Osteocyte (in vitro differentiated cells): ENCODE data around the gene PPP1R12B. TPM values are rescaled to one million over a fixed set of nuclear protein-coding genes. Genes with fewer than 3 reads are reported as not detected.
"Not testable (repeated sequence)": the region's sequence is repeated elsewhere in the genome, so short reads cannot be mapped to it uniquely, and the experiment has no call there.

Experiments
- DNase-seq: peaks from one replicate; pipeline ENCODE4 v3.0.0; 2021; ENCODE audit warnings: mixed read lengths; ENCODE audit not compliant: unreplicated experiment; ENCODE audit errors: extremely low spot score
- H3K27ac Mint-ChIP-seq: one replicate; pipeline ENCODE4 v1.8.0; 2021; ENCODE audit warnings: mild to moderate bottlenecking, mixed read lengths; ENCODE audit not compliant: unreplicated experiment
- H3K27me3 Mint-ChIP-seq: one replicate; pipeline ENCODE4 v1.8.0; 2021; ENCODE audit warnings: mixed read lengths; ENCODE audit not compliant: unreplicated experiment
- H3K36me3 Mint-ChIP-seq: one replicate; pipeline ENCODE4 v1.8.0; 2021; ENCODE audit warnings: mixed read lengths; ENCODE audit not compliant: unreplicated experiment
- H3K4me1 Mint-ChIP-seq: one replicate; pipeline ENCODE4 v1.8.0; 2021; ENCODE audit warnings: mixed read lengths; ENCODE audit not compliant: unreplicated experiment
- H3K4me3 Mint-ChIP-seq: one replicate; pipeline ENCODE4 v1.8.0; 2021; ENCODE audit warnings: mild to moderate bottlenecking, moderate library complexity, mixed read lengths; ENCODE audit not compliant: unreplicated experiment
- H3K9me3 Mint-ChIP-seq: one replicate; pipeline ENCODE4 v1.8.0; 2021; ENCODE audit warnings: mixed read lengths; ENCODE audit not compliant: unreplicated experiment
- total RNA-seq: library from RNA; stranded (reverse); gene quantifications from 2 replicates; pipeline ENCODE4 v1.2.1, GENCODE V29; 2021
- TF ChIP-seq, protein P1 (sequence below): fragments of 200-600 bp; sonication (generic); IDR thresholded peaks from 2 replicates; pipeline ENCODE4 v1.5.0; 2021; ENCODE audit warnings: antibody characterized with exemption, mild to moderate bottlenecking, moderate library complexity

Gene PPP1R12B
- total RNA-seq, 1 donor from 2014 or later, result 14.6 TPM

DNA sequence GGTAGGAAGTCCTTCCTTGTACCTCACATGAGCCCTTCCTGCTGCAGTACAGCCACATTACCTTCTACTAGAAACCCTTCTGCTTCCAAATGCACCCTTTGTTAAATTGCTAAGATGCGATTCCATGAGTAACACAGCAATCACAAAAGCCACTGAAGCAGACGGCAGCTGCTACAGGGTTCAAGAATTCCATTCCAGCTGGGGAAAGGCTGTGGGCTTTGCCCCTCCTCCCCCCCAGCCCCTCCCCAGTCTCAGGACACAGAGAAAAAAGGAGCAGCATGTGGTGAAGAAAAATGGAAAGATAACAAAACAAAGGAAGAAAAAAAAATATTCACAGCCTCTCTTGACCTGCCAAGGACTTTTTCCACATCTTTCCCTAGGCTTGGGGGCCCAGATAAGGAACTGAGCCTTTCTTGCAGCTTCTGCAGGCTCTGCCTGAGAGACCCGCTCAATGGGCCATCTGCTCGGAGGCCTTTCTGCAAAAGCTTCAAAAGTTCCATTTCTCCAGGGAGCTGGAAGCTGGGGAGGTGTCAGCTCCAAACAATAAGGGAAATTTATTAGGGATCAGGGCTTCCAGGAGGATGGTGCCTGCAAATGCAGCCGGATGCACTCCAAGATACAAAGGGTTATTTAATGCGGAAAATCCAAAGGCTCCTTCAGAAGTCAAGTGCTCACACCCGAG lies 289.7 kb downstream of the PPP1R12B start:
- Mint-ChIP-seq H3K9me3 (no peaks in the 10 kb centered on the region), H3K27me3 (peaks cover 66% of the 10 kb centered on the region), H3K36me3 (no peaks in the 10 kb centered on the region), H3K27ac (no peak overlapping the region), H3K4me1 (peaks cover 10% of the 10 kb centered on the region), H3K4me3 (no peak overlapping the region)
- TF ChIP-seq, protein P1, sequence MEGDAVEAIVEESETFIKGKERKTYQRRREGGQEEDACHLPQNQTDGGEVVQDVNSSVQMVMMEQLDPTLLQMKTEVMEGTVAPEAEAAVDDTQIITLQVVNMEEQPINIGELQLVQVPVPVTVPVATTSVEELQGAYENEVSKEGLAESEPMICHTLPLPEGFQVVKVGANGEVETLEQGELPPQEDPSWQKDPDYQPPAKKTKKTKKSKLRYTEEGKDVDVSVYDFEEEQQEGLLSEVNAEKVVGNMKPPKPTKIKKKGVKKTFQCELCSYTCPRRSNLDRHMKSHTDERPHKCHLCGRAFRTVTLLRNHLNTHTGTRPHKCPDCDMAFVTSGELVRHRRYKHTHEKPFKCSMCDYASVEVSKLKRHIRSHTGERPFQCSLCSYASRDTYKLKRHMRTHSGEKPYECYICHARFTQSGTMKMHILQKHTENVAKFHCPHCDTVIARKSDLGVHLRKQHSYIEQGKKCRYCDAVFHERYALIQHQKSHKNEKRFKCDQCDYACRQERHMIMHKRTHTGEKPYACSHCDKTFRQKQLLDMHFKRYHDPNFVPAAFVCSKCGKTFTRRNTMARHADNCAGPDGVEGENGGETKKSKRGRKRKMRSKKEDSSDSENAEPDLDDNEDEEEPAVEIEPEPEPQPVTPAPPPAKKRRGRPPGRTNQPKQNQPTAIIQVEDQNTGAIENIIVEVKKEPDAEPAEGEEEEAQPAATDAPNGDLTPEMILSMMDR, result no peak
- DNase-seq, result no peak

DNA sequence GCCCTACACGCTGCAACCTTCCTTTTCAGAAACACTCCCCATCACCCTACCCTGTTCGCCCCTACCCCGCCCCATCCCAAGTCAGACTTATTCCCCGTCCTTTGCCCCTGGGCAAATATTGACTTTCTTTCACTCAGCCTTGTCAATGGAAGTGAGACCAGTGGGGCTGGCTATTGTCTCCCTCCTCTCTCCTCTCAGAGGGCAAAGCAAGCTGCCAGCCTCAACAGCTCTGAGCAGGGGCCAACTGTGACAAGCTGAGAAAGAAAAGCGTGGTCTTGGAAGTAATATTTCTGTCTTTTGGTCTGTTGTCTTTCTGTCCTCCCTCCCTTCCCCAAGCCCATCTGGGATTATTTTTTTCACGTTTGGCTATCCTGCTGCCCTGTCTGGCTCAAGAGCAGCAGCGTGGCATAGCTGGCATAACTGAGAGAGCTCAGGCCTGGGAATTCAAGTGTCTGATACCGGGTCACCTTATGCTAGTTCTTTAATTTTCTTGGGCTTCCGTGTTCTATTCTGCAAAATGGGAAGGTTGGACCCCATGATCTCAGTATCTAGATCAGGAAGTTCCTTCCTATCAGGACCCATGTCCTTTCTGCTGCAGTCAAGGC lies 290.3 kb downstream of the PPP1R12B start:
- not testable (repeated sequence) for H3K9me3 Mint-ChIP-seq, DNase-seq, H3K4me3 Mint-ChIP-seq, H3K27ac Mint-ChIP-seq, H3K36me3 Mint-ChIP-seq
- Mint-ChIP-seq H3K27me3 (peaks cover 66% of the 10 kb centered on the region), H3K4me1 (peaks cover 15% of the 10 kb centered on the region)

DNA sequence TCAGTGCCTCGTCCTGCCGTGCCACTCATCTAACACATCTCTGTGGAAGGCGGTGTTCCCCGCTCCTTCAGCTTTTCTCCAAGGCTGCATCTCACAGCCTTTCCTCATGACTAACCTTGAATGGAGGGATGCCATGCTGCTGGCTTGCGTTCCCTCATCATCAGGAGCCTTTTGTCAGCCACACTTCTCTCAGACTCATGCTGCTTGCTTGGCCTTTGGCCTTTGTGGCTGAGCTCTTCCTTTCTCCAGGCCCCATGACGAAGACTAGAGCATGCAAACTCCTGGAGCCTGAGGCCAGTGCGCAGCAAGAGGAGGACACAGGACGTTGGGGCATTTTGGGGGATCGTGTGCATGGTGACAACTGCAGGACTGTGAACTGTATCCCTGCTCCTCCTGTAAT lies 291.0 kb downstream of the PPP1R12B start:
- Mint-ChIP-seq H3K4me1 (peaks cover 22% of the 10 kb centered on the region), H3K27me3 (peaks cover 70% of the 10 kb centered on the region), H3K4me3 (no peak overlapping the region), H3K9me3 (no peaks in the 10 kb centered on the region), H3K36me3 (no peaks in the 10 kb centered on the region), H3K27ac (no peak overlapping the region)
- TF ChIP-seq, protein P1, result no peak
- DNase-seq, result no peak

DNA sequence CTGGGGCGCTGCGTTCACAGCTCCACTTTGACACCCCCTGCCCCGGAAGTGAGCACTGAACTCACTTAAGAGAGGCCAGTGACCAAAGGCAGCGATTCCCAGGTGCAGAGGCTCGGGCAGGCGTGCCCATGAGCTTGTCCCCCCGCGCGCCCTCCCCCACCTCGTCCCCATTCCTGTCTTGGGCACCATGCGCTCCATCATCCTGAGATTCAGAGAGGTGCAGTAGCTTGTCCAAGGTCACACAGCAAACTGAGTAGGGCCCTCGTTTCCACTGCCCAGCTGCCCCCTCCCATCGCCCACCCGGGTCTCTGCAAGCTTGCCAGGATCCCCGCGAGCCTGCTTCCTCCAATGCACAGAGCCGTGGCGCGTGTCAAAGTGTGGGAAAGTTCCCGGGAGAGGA lies 293.7 kb downstream of the PPP1R12B start:
- no peaks in the 10 kb centered on the region for H3K9me3 Mint-ChIP-seq
- no peak overlapping the region for H3K27ac Mint-ChIP-seq
- TF ChIP-seq, protein P1, result no peak
- H3K4me3 Mint-ChIP-seq, result no peak overlapping the region
- no peak for DNase-seq
- H3K4me1 Mint-ChIP-seq, result peaks cover 25% of the 10 kb centered on the region
- no peaks in the 10 kb centered on the region for H3K36me3 Mint-ChIP-seq
- peaks cover 80% of the 10 kb centered on the region for H3K27me3 Mint-ChIP-seq

Other genes with a start within 250 kb of the PPP1R12B start
- not detected in 2 replicates for gene GPR37L1, start 225.8 kb upstream of the PPP1R12B start, total RNA-seq
- 75.8 and 86.4 TPM in 2 replicates for gene ARL8A, start 204.0 kb upstream of the PPP1R12B start, total RNA-seq
- gene PTPN7, start 188.1 kb upstream of the PPP1R12B start, total RNA-seq, result not detected in 2 replicates
- gene LGR6, start 154.9 kb upstream of the PPP1R12B start, total RNA-seq, result 9.4 and 9.9 TPM in 2 replicates
- gene UBE2T, start 6.8 kb upstream of the PPP1R12B start, total RNA-seq, result 7.2 and 7.9 TPM in 2 replicates